GM06990 (cell line): Measurements from ENCODE around the gene PYHIN1.

Experiments used
- DNase-seq: peaks from one replicate; pipeline ENCODE4 v3.0.0-alpha.2; 2011; ENCODE audit not compliant: insufficient read length; ENCODE audit errors: extremely low read depth
- H3K27me3 ChIP-seq: replicated peaks from 2 replicates; pipeline ENCODE4 v1.6.0; 2011; ENCODE audit warnings: low read length; ENCODE audit not compliant: control insufficient read depth, insufficient read depth
- H3K36me3 ChIP-seq: 2 replicates; pipeline ENCODE4 v1.5.1; 2011; ENCODE audit warnings: low read length; ENCODE audit not compliant: control insufficient read depth, insufficient read depth
- H3K4me3 ChIP-seq: replicated peaks from 2 replicates; pipeline ENCODE4 v1.5.1; 2011; ENCODE audit warnings: low read depth, mild to moderate bottlenecking, control low read depth, low read length
- CTCF ChIP-seq: IDR thresholded peaks from 2 replicates; pipeline ENCODE4 v1.5.1; 2011; ENCODE audit warnings: low read length, control low read depth, mild to moderate bottlenecking, inconsistent platforms; ENCODE audit not compliant: insufficient read depth, poor library complexity, severe bottlenecking

Gene PYHIN1

GRCh38 chr1:158978730-158979129 is 47.4 kb downstream of the PYHIN1 start:
- TF ChIP-seq CTCF = no peak
- DNase-seq = no peak

GRCh38 chr1:158979229-158979628 is 47.9 kb downstream of the PYHIN1 start:
- Histone ChIP-seq H3K36me3 (no peaks in the 10 kb centered on the region), H3K4me3 (no peak overlapping the region), H3K27me3 (no peaks in the 10 kb centered on the region)
- no peak for TF ChIP-seq CTCF
- DNase-seq = no peak

More at GRCh38 chr1:158978730-158979129, 47.4 kb downstream of the PYHIN1 start:
- Histone ChIP-seq H3K4me3 (no peak overlapping the region), H3K27me3 (no peaks in the 10 kb centered on the region), H3K36me3 (no peaks in the 10 kb centered on the region)

GRCh38 chr1:158983235-158983634 is 51.9 kb downstream of the PYHIN1 start:
- DNase-seq = no peak

GRCh38 chr1:158984386-158984785 is 53.0 kb downstream of the PYHIN1 start:
- no peak for DNase-seq
- no peaks in the 10 kb centered on the region for H3K36me3 ChIP-seq
- TF ChIP-seq CTCF = no peak
- no peak overlapping the region for H3K4me3 ChIP-seq
- no peaks in the 10 kb centered on the region for H3K27me3 ChIP-seq

More at GRCh38 chr1:158983235-158983634, 51.9 kb downstream of the PYHIN1 start:
- H3K27me3 ChIP-seq = no peaks in the 10 kb centered on the region
- H3K36me3 ChIP-seq = no peaks in the 10 kb centered on the region
- no peak overlapping the region for H3K4me3 ChIP-seq
- TF ChIP-seq CTCF = no peak

- Histone ChIP-seq H3K36me3 (no peaks in the 10 kb centered on the region), H3K27me3 (no peaks in the 10 kb centered on the region), H3K4me3 (no peak overlapping the region)
- TF ChIP-seq CTCF = no peak
- DNase-seq = no peak
Observed at GRCh38 chr1:158989424-158989823, 58.1 kb downstream of the PYHIN1 start.

GRCh38 chr1:158992787-158993312 is 61.5 kb downstream of the PYHIN1 start:
- Histone ChIP-seq H3K4me3 (no peak overlapping the region), H3K27me3 (no peaks in the 10 kb centered on the region), H3K36me3 (no peaks in the 10 kb centered on the region)
- DNase-seq = no peak
- TF ChIP-seq CTCF = no peak
